Right cardiac atrium (tissue), 5 donors: ENCODE results near the gene CSNK1E. TPM values are rescaled to one million over a fixed set of nuclear protein-coding genes. Genes with fewer than 3 reads are reported as not detected.

ENCODE experiments used
- ATAC-seq, 2 donors: fragments of 200-7000 bp; cut with Tn5 transposase; one replicate each; pipeline versions ENCODE4 v1.8.0 to v1.9.1; 2020; ENCODE audit warnings: moderate library complexity in 2 of 2, mild to moderate bottlenecking in 1 of 2
- DNase-seq, 3 donors: peaks; one replicate each; pipeline ENCODE4 v3.0.0-alpha.2; 2020
- H3K27ac ChIP-seq: one replicate; pipeline ENCODE4 v1.5.1; 2013; ENCODE audit warnings: mild to moderate bottlenecking, low read length, control low read depth, moderate library complexity
- H3K27me3 ChIP-seq: one replicate; pipeline ENCODE4 v1.6.1; 2013; ENCODE audit not compliant: control insufficient read depth, insufficient read depth
- H3K4me1 ChIP-seq: one replicate; pipeline ENCODE4 v1.6.1; 2013; ENCODE audit warnings: low read length; ENCODE audit not compliant: control insufficient read depth, insufficient read depth
- H3K4me3 ChIP-seq: one replicate; pipeline ENCODE4 v1.5.1; 2013; ENCODE audit warnings: low read length, control low read depth
- H3K9me3 ChIP-seq: one replicate; pipeline ENCODE4 v1.6.1; 2013; ENCODE audit warnings: low read length; ENCODE audit not compliant: control insufficient read depth
- WGBS: extraction: QIAGEN DNeasy Blood & Tissue Kit; methylation state at CpG from one replicate; pipeline ENCODE4 v1.1.7; 2013; 5-methylcytosine and 5-hydroxymethylcytosine counted together
- intact Hi-C, 4 donors: fragments of 100-400 bp; cut with DNase I; formaldehyde crosslinking; loops; one replicate each; pipeline versions ENCODE4 v1.11.0 to v1.14.0; 2022 to 2023
- polyA plus RNA-seq: library from polyadenylated mRNA; stranded (reverse); fragments of 200-250 nt; gene quantifications from one replicate; pipeline ENCODE4 v1.2.3, GENCODE V29; 2013
- total RNA-seq, 4 donors: library from RNA; stranded (reverse); fragmentation: NEBNext Ultra II Directional; extraction: Animal tissue kit (Norgen Biotek cat#: 25700); gene quantifications; one replicate each; pipeline ENCODE4 v1.2.1, GENCODE V29; 2021
- donor health status: healthy with polysubstance abuse.
- donor health status: DM: no; HTN: yes; CAD: no.
- donor health status: DM: no; HTN: no; CAD: no.
- donor health status: DM: no; HTN: yes; CAD: no; lungs with severe emphysema.
- donor health status: DM: yes; HTN: yes; CAD: no.

The CSNK1E gene
- total and polyA plus RNA-seq, 5 donors = 69.7 to 88.6 (median 76.3) TPM

- no peaks in the 10 kb centered on the region for H3K27me3 ChIP-seq
- ATAC-seq = peak; percentile 34 to 80
- peak in 2 of 3 donors; percentile 64 to 73 for DNase-seq
- no peaks in the 10 kb centered on the region for H3K4me1 ChIP-seq
- no peak overlapping the region for H3K4me3 ChIP-seq
- intact Hi-C loops = no loop called here
- no peaks in the 10 kb centered on the region for H3K9me3 ChIP-seq
- 54% methylated on average over 22 of the region's 22 CpGs for WGBS
- no peak overlapping the region for H3K27ac ChIP-seq
These were observed 25.9 kb downstream of the CSNK1E start for GRCh38 chr22:38291201-38291777.

- no peaks in the 10 kb centered on the region for H3K27me3 ChIP-seq
- WGBS = 79% methylated on average over 8 of the region's 8 CpGs
- no peaks in the 10 kb centered on the region for H3K9me3 ChIP-seq
- no peak overlapping the region for H3K4me3 ChIP-seq
- intact Hi-C loops = no loop called here
- ATAC-seq (no peak), DNase-seq (peak in 1 of 3 donors; percentile 44)
- no peaks in the 10 kb centered on the region for H3K4me1 ChIP-seq
- no peak overlapping the region for H3K27ac ChIP-seq
These were observed 26.9 kb downstream of the CSNK1E start for GRCh38 chr22:38290347-38290746.

- intact Hi-C loops = no loop called here
- Histone ChIP-seq H3K4me3 (no peak overlapping the region), H3K9me3 (no peaks in the 10 kb centered on the region), H3K27ac (peak overlapping the region; percentile 18), H3K4me1 (no peaks in the 10 kb centered on the region), H3K27me3 (no peaks in the 10 kb centered on the region)
- ATAC-seq (peak; percentile 31 to 38), DNase-seq (peak in 2 of 3 donors; percentile 47 to 63)
- WGBS = 56% methylated on average over 12 of the region's 12 CpGs
These were observed 27.6 kb downstream of the CSNK1E start for GRCh38 chr22:38289583-38290082.

GRCh38 chr22:38286915-38287669 is 30.1 kb downstream of the CSNK1E start:
- ATAC-seq (no peak), DNase-seq (no peak)
- Histone ChIP-seq H3K4me1 (no peaks in the 10 kb centered on the region), H3K9me3 (no peaks in the 10 kb centered on the region), H3K4me3 (no peak overlapping the region), H3K27ac (no peak overlapping the region), H3K27me3 (no peaks in the 10 kb centered on the region)
- intact Hi-C loops = no loop called here
- WGBS = 64% methylated on average over 11 of the region's 11 CpGs

GRCh38 chr22:38285018-38285417 is 32.2 kb downstream of the CSNK1E start:
- Histone ChIP-seq H3K9me3 (no peaks in the 10 kb centered on the region), H3K27ac (no peak overlapping the region), H3K27me3 (no peaks in the 10 kb centered on the region), H3K4me1 (no peaks in the 10 kb centered on the region), H3K4me3 (no peak overlapping the region)
- DNase-seq (peak in 1 of 3 donors; percentile 55), ATAC-seq (peak in 1 of 2 donors; percentile 75)
- WGBS = 63% methylated on average over 8 of the region's 8 CpGs
- intact Hi-C loops = no loop called here

GRCh38 chr22:38284042-38284402 is 33.2 kb downstream of the CSNK1E start:
- 68% methylated on average over 5 of the region's 5 CpGs for WGBS
- intact Hi-C loops = no loop called here
- ATAC-seq (peak; percentile 41 to 67), DNase-seq (peak in 1 of 3 donors; percentile 45)
- Histone ChIP-seq H3K9me3 (no peaks in the 10 kb centered on the region), H3K27me3 (no peaks in the 10 kb centered on the region), H3K4me3 (no peak overlapping the region), H3K27ac (peak overlapping the region; percentile 75), H3K4me1 (no peaks in the 10 kb centered on the region)

- intact Hi-C loops = no loop called here
- no peak overlapping the region for H3K27ac ChIP-seq
- H3K4me1 ChIP-seq = no peaks in the 10 kb centered on the region
- DNase-seq (no peak), ATAC-seq (no peak)
- WGBS = 85% methylated on average over 9 of the region's 9 CpGs
- no peaks in the 10 kb centered on the region for H3K9me3 ChIP-seq
- no peaks in the 10 kb centered on the region for H3K27me3 ChIP-seq
- no peak overlapping the region for H3K4me3 ChIP-seq
These were observed 34.8 kb downstream of the CSNK1E start for GRCh38 chr22:38282397-38282796.

- peaks cover 7% of the 10 kb centered on the region for H3K4me1 ChIP-seq
- no peaks in the 10 kb centered on the region for H3K9me3 ChIP-seq
- intact Hi-C loops = no loop called here
- H3K4me3 ChIP-seq = no peak overlapping the region
- ATAC-seq (no peak), DNase-seq (no peak)
- 73% methylated on average over 2 of the region's 2 CpGs for WGBS
- no peak overlapping the region for H3K27ac ChIP-seq
- no peaks in the 10 kb centered on the region for H3K27me3 ChIP-seq
These were observed 41.1 kb downstream of the CSNK1E start for GRCh38 chr22:38276166-38276565.

GRCh38 chr22:38273135-38273826 is 44.0 kb downstream of the CSNK1E start:
- WGBS = 7% methylated on average over 26 of the region's 26 CpGs
- peaks cover 11% of the 10 kb centered on the region for H3K4me1 ChIP-seq

GRCh38 chr22:38272373-38273134 is 44.7 kb downstream of the CSNK1E start, which contains the start of gene TMEM184B:
TSS of gene TMEM184B (minus strand) at chr22:38273010. CDS start at chr22:38247961, 25,049 bp downstream.
- no peaks in the 10 kb centered on the region for H3K9me3 ChIP-seq
- under 1% methylated on average over 97 of the region's 97 CpGs for WGBS
- DNase-seq (peak; percentile 78 to 94 (median 93)), ATAC-seq (peak; percentile 91 to 94)
- peak within 1 kb of the TSS; percentile 91 for H3K4me3 ChIP-seq
- H3K27me3 ChIP-seq = no peaks in the 10 kb centered on the region
- H3K4me1 ChIP-seq = peaks cover 11% of the 10 kb centered on the region
- intact Hi-C loops = no loop called here
- H3K27ac ChIP-seq = peak within 1 kb of the TSS; percentile 96

More at GRCh38 chr22:38273135-38273826, 44.0 kb downstream of the CSNK1E start:
- DNase-seq (no peak), ATAC-seq (no peak)
- peak overlapping the region; percentile 91 for H3K4me3 ChIP-seq
- H3K27me3 ChIP-seq = no peaks in the 10 kb centered on the region
- H3K27ac ChIP-seq = peak overlapping the region; percentile 96
- no peaks in the 10 kb centered on the region for H3K9me3 ChIP-seq
- intact Hi-C loops = no loop called here
